Trophoblast cell (in vitro differentiated cells and primary cell): ENCODE measurements around the gene NBAS.
"Not testable (repeated sequence)": the region's sequence is repeated elsewhere in the genome, so short reads cannot be mapped to it uniquely, and the experiment has no call there.

Source experiments
- DNase-seq, 2 donors: peaks; one replicate each; pipeline ENCODE4 v3.0.0-alpha.2; 2016
- H2AFZ ChIP-seq: 2 replicates; pipeline ENCODE4 v1.6.1; 2013; ENCODE audit warnings: low read length, moderate library complexity, mild to moderate bottlenecking; ENCODE audit not compliant: insufficient read depth, poor library complexity
- H2AK5ac ChIP-seq: 2 replicates; pipeline ENCODE4 v1.6.1; 2013; ENCODE audit warnings: mild to moderate bottlenecking, low read length
- H2BK120ac ChIP-seq: 2 replicates; pipeline ENCODE4 v1.6.1; 2013; ENCODE audit warnings: low read length, mild to moderate bottlenecking, moderate library complexity; ENCODE audit not compliant: insufficient read depth, poor library complexity
- H2BK12ac ChIP-seq: 2 replicates; pipeline ENCODE4 v1.6.1; 2013; ENCODE audit warnings: mild to moderate bottlenecking, low read length, moderate library complexity
- H2BK5ac ChIP-seq: 2 replicates; pipeline ENCODE4 v1.6.1; 2013; ENCODE audit warnings: low read length, low read depth, moderate library complexity, mild to moderate bottlenecking; ENCODE audit not compliant: poor library complexity
- H3K14ac ChIP-seq: 2 replicates; pipeline ENCODE4 v1.6.1; 2013; ENCODE audit warnings: mild to moderate bottlenecking, low read length
- H3K18ac ChIP-seq: 2 replicates; pipeline ENCODE4 v1.6.1; 2013; ENCODE audit warnings: mild to moderate bottlenecking, low read length
- H3K23ac ChIP-seq: 2 replicates; pipeline ENCODE4 v1.6.1; 2013; ENCODE audit warnings: low read length
- H3K27ac ChIP-seq: 2 replicates; pipeline ENCODE4 v1.5.1; 2013; ENCODE audit warnings: low read depth, mild to moderate bottlenecking, inconsistent platforms, low read length, moderate library complexity
- H3K27me3 ChIP-seq: 2 replicates; pipeline ENCODE4 v1.6.1; 2013; ENCODE audit warnings: inconsistent platforms, mild to moderate bottlenecking, low read length, moderate library complexity; ENCODE audit not compliant: insufficient read depth
- H3K36me3 ChIP-seq, 2 experiments: 1 replicate in 1 of 2; 2 replicates in 1 of 2; pipeline ENCODE4 v1.6.1; 2013; ENCODE audit warnings: low read length in 2 of 2, mild to moderate bottlenecking in 2 of 2, moderate library complexity in 1 of 2; ENCODE audit not compliant: insufficient read depth in 2 of 2, control insufficient read depth in 1 of 2
- H3K4ac ChIP-seq: 2 replicates; pipeline ENCODE4 v1.6.1; 2013; ENCODE audit warnings: low read depth, mild to moderate bottlenecking, low read length, moderate library complexity
- H3K4me1 ChIP-seq, 2 experiments: 1 replicate in 1 of 2; 2 replicates in 1 of 2; pipeline ENCODE4 v1.6.1; 2013; ENCODE audit warnings: low read length in 2 of 2, mild to moderate bottlenecking in 2 of 2, moderate library complexity in 1 of 2; ENCODE audit not compliant: insufficient read depth in 2 of 2, control insufficient read depth in 1 of 2
- H3K4me2 ChIP-seq: 2 replicates; pipeline ENCODE4 v1.6.1; 2013; ENCODE audit warnings: inconsistent platforms, mild to moderate bottlenecking, low read length, moderate library complexity
- H3K4me3 ChIP-seq: 2 replicates; pipeline ENCODE4 v1.5.1; 2013; ENCODE audit warnings: mild to moderate bottlenecking, low read depth, low read length, inconsistent platforms
- H3K79me1 ChIP-seq: one replicate; pipeline ENCODE4 v1.6.1; 2013; ENCODE audit warnings: low read length
- H3K79me2 ChIP-seq: 2 replicates; pipeline ENCODE4 v1.6.1; 2013; ENCODE audit warnings: low read length, mild to moderate bottlenecking; ENCODE audit not compliant: control insufficient read depth, insufficient read depth, poor library complexity
- H3K9ac ChIP-seq: 2 replicates; pipeline ENCODE4 v1.6.1; 2013; ENCODE audit warnings: mild to moderate bottlenecking, low read length
- H3K9me3 ChIP-seq: 2 replicates; pipeline ENCODE4 v1.6.1; 2013; ENCODE audit warnings: low read depth, mild to moderate bottlenecking, control low read depth, inconsistent platforms, low read length; ENCODE audit not compliant: insufficient read depth
- H4K12ac ChIP-seq: 2 replicates; pipeline ENCODE4 v1.6.1; 2013; ENCODE audit warnings: low read depth, mild to moderate bottlenecking, low read length, moderate library complexity
- H4K8ac ChIP-seq: 2 replicates; pipeline ENCODE4 v1.6.1; 2013; ENCODE audit warnings: low read depth, mild to moderate bottlenecking, low read length, moderate library complexity
- H4K91ac ChIP-seq: one replicate; pipeline ENCODE4 v1.6.1; 2013; ENCODE audit warnings: low read depth, mild to moderate bottlenecking, low read length, moderate library complexity
- WGBS: extraction: QIAGEN DNeasy Blood & Tissue Kit; methylation state at CpG from one replicate; pipeline ENCODE4 v1.1.7; 2013; ENCODE audit warnings: missing lambda C conversion rate; ENCODE audit not compliant: insufficient read length, insufficient coverage; ENCODE audit errors: extremely low coverage; 5-methylcytosine and 5-hydroxymethylcytosine counted together

NBAS gene

DNA sequence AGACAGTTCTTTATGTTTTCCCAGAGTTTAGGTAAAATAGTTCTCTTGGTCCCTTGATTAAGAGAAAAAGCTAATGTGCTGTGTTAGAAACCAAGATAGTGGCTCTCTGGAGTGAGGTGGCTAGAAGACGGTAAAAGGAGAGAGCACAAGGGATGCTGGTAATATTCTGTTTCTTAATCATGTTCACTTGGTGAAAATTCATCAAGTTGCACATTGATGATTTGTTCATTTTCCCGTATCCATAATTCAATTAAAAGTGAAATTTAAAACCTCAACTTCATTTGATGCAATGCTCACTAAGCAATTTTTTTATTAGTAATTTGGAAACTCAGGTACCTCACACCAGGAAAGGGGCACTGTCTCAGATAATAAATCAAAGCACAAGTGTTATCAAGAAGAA lies 113.8 kb downstream of the NBAS start:
- Histone ChIP-seq H3K4me3 (no peak overlapping the region), H4K8ac (no peak overlapping the region), H3K18ac (no peak overlapping the region), H2BK12ac (no peak overlapping the region), H3K4me1 (no peaks in the 10 kb centered on the region), H3K79me1 (no peaks in the 10 kb centered on the region), H2BK5ac (no peak overlapping the region), H4K91ac (no peak overlapping the region), H3K14ac (no peak overlapping the region), H3K9ac (no peak overlapping the region), H3K27ac (no peak overlapping the region), H3K9me3 (no peaks in the 10 kb centered on the region), H2BK120ac (no peak overlapping the region), H2AK5ac (no peak overlapping the region), H3K4me2 (no peak overlapping the region), H3K4ac (no peak overlapping the region), H2AFZ (no peak overlapping the region), H3K79me2 (no peaks in the 10 kb centered on the region), H3K27me3 (no peaks in the 10 kb centered on the region), H4K12ac (no peak overlapping the region), H3K23ac (no peak overlapping the region), H3K36me3 (no peaks in the 10 kb centered on the region)
- DNase-seq = no peak
- WGBS = no CpG with 5 or more reads among the region's 2 CpGs

DNA sequence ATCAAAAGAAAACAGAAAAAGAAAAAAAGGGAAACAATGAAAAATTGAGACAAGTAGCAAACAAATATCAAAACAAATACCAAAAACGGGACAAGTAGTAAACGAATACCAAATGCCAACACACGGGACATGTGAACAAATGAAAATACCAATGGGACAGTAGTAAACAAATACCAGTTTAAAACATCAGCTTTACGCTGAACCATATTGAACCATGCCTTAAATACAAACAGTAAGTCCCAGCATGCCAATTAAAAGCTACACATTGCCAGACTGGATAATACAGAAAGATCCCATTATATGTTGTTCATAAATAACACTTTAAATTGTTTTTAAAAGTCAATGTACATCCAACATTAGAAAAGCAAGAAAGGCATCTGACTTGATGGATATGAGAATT lies 114.2 kb downstream of the NBAS start:
- no peak overlapping the region for H3K4me2 ChIP-seq
- no peak overlapping the region for H2AK5ac ChIP-seq
- no CpG with 5 or more reads among the region's 4 CpGs for WGBS
- no peak overlapping the region for H3K9ac ChIP-seq
- no peak overlapping the region for H4K12ac ChIP-seq
- no peak overlapping the region for H3K23ac ChIP-seq
- H4K8ac ChIP-seq = no peak overlapping the region
- H2BK120ac ChIP-seq = no peak overlapping the region
- H3K36me3 ChIP-seq = no peaks in the 10 kb centered on the region
- H2BK5ac ChIP-seq = no peak overlapping the region
- H3K27me3 ChIP-seq = no peaks in the 10 kb centered on the region
- H3K27ac ChIP-seq = no peak overlapping the region
- H3K14ac ChIP-seq = no peak overlapping the region
- no peaks in the 10 kb centered on the region for H3K79me1 ChIP-seq
- H3K18ac ChIP-seq = no peak overlapping the region
- H3K4me1 ChIP-seq = no peaks in the 10 kb centered on the region
- H3K79me2 ChIP-seq = no peaks in the 10 kb centered on the region
- H3K4me3 ChIP-seq = no peak overlapping the region
- no peak overlapping the region for H4K91ac ChIP-seq
- no peak overlapping the region for H2BK12ac ChIP-seq
- DNase-seq = no peak
- H2AFZ ChIP-seq = no peak overlapping the region
- H3K4ac ChIP-seq = no peak overlapping the region
- no peaks in the 10 kb centered on the region for H3K9me3 ChIP-seq

DNA sequence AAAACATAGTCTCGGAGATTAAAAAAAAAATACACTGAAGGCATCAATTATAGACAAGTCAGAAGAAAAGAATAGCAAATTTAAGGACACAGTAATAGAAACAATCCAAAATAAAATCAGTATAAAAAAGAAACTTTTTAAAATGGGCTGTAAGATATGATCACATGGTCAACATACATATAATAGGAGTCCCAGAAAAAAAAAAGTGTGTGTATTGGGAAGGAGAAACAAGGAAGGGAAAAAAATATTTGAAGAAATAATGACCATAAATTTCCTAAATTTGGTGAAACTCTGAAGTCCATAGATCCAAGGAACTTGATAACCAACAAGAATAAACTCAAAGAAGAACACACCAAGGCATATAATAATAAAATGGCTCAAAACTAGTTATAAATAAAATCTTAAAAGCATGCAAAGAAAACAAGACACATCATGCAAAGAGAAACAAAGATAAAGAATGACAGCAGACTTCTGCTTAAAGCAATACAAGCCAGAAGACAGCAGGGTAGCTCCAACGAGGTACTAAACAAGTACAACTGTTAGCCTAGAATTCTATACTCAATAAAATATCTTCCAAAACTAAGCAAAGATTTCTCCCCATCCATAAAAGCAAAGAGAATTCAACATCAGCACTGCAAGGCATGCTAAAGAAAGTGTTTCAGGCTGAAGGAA lies 115.1 kb downstream of the NBAS start:
- no CpG with 5 or more reads among the region's 2 CpGs for WGBS
- no peak overlapping the region for H3K18ac ChIP-seq

DNA sequence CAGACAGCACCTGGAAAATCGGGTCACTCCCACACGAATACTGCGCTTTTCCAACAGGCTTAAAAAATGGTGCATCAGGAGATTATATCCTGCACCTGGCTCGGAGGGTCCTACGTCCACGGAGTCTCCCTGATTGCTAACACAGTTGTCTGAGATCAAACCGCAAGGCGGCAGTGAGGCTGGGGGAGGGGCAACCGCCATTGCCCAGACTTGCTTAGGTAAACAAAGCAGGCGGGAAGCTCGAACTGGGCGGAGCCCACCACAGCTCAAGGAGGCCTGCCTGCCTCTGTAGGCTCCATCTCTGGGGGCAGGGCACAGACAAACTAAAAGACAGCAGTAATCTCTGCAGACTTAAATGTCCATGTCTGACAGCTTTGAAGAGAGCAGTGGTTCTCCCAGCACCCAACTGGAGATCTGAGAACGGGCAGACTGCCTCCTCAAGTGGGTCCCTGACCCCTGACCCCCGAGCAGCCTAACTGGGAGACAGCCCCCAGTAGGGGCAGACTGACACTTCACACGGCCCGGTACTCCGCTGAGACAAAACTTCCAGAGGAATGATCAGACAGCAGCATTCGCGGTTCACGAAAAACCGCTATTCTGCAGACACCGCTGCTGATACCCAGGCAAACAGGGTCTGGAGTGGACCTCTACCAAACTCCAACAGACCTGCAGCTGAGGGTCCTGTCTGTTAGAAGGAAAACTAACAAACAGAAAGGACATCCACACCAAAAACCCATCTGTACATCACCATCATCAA lies 121.2 kb downstream of the NBAS start:
- H2BK120ac ChIP-seq, H2BK12ac ChIP-seq, H3K23ac ChIP-seq, H4K91ac ChIP-seq, H2AK5ac ChIP-seq, H3K4me2 ChIP-seq, H3K4me1 ChIP-seq, H3K27ac ChIP-seq, H4K12ac ChIP-seq, H3K9ac ChIP-seq, H3K36me3 ChIP-seq, H3K4ac ChIP-seq, H3K14ac ChIP-seq, H4K8ac ChIP-seq, DNase-seq, H3K79me2 ChIP-seq, H3K18ac ChIP-seq, H3K79me1 ChIP-seq, H3K27me3 ChIP-seq, H2AFZ ChIP-seq, H2BK5ac ChIP-seq, H3K4me3 ChIP-seq, H3K9me3 ChIP-seq: not testable (repeated sequence)
- WGBS = no CpG with 5 or more reads among the region's 22 CpGs

More for the DNA sequence above, 115.1 kb downstream of the NBAS start:
- H3K27me3 ChIP-seq = no peaks in the 10 kb centered on the region
- no peak overlapping the region for H2AK5ac ChIP-seq
- no peak overlapping the region for H2BK5ac ChIP-seq
- no peak overlapping the region for H2BK120ac ChIP-seq
- H3K4me3 ChIP-seq = no peak overlapping the region
- H4K91ac ChIP-seq = no peak overlapping the region
- H3K27ac ChIP-seq = no peak overlapping the region
- H3K23ac ChIP-seq = no peak overlapping the region
- H2BK12ac ChIP-seq = no peak overlapping the region
- no peak for DNase-seq
- H3K4me1 ChIP-seq = no peaks in the 10 kb centered on the region
- no peaks in the 10 kb centered on the region for H3K36me3 ChIP-seq
- no peak overlapping the region for H4K12ac ChIP-seq
- H4K8ac ChIP-seq = no peak overlapping the region
- no peaks in the 10 kb centered on the region for H3K79me1 ChIP-seq
- H3K4ac ChIP-seq = no peak overlapping the region
- no peaks in the 10 kb centered on the region for H3K79me2 ChIP-seq
- no peak overlapping the region for H3K14ac ChIP-seq
- H2AFZ ChIP-seq = no peak overlapping the region
- H3K4me2 ChIP-seq = no peak overlapping the region
- no peak overlapping the region for H3K9ac ChIP-seq
- no peaks in the 10 kb centered on the region for H3K9me3 ChIP-seq
